Lower lobe of right lung (tissue), 2 donors: ENCODE measurements around the gene MAGI1. TPM values are rescaled to one million over a fixed set of nuclear protein-coding genes. Genes with fewer than 3 reads are reported as not detected.

ENCODE experiments used
- ATAC-seq, 2 donors: fragments of 200-7000 bp; cut with Tn5 transposase; one replicate each; pipeline ENCODE4 v1.9.1; 2020 to 2022; ENCODE audit warnings: mild to moderate bottlenecking in 2 of 2, moderate library complexity in 2 of 2
- DNase-seq: peaks from one replicate; pipeline ENCODE4 v3.0.0-alpha.2; 2020
- H3K27ac ChIP-seq: fragments of 200-600 bp; one replicate; pipeline ENCODE4 v1.8.0; 2022
- H3K27me3 ChIP-seq: fragments of 200-600 bp; one replicate; pipeline ENCODE4 v1.8.0; 2022; ENCODE audit warnings: low read depth
- H3K36me3 ChIP-seq: fragments of 200-600 bp; one replicate; pipeline ENCODE4 v1.8.0; 2022; ENCODE audit warnings: mild to moderate bottlenecking
- H3K4me1 ChIP-seq: fragments of 200-600 bp; one replicate; pipeline ENCODE4 v1.8.0; 2022
- H3K4me3 ChIP-seq: fragments of 200-600 bp; one replicate; pipeline ENCODE4 v1.8.0; 2022; ENCODE audit warnings: mild to moderate bottlenecking
- H3K9me3 ChIP-seq: fragments of 200-600 bp; one replicate; pipeline ENCODE4 v1.8.0; 2022
- CTCF ChIP-seq: fragments of 200-600 bp; IDR thresholded peaks from one replicate; pipeline ENCODE4 v1.8.0; 2022; ENCODE audit warnings: antibody characterized with exemption, mild to moderate bottlenecking
- intact Hi-C: fragments of 100-400 bp; cut with DNase I; formaldehyde crosslinking; loops from one replicate; pipeline ENCODE4 v1.11.0; 2022
- total RNA-seq: library from RNA; stranded (reverse); fragmentation: NEBNext Ultra II Directional; extraction: Animal tissue kit (Norgen Biotek cat#: 25700); gene quantifications from one replicate; pipeline ENCODE4 v1.2.1, GENCODE V29; 2021
- donor health status: DM: no; HTN: yes; CAD: no; lungs with severe emphysema.

The MAGI1 gene
- total RNA-seq, 1 donor from 2014 or later = 35.5 TPM

DNA sequence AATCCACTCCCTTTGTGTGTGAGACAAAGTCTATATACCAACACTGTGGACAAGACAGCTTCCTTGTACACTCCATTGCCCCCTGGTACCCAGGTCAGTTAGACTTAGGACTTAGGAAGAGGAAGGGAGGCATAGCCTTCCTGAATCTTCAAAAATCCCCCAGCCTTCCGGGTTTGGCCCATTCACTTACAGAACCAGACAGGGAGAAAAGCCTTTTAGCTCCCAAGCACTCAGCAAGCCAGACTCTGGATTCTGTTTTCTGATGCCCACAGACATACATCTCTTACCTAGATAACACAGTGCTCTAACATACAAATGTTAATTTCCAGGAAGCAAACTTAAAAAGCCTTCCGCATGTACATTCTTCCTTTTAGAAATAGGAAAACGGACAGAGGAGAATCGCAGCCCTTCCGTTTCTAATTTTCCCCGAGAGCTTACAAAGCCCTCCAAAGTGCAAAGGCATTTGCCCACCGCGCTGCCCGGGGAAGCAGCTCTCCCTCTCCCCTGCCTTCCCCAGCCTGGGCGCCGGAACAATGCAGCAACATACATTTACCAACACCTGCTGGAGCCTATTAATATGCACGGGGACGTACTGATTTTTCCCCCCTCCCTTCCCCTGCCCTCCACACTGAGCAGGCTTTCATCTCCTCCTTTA, 442.0 kb downstream of the MAGI1 start:
- intact Hi-C loops = no loop called here
- Histone ChIP-seq H3K4me3 (peak overlapping the region; percentile 15), H3K4me1 (peaks cover 19% of the 10 kb centered on the region), H3K27me3 (no peaks in the 10 kb centered on the region), H3K36me3 (no peaks in the 10 kb centered on the region), H3K27ac (no peak overlapping the region), H3K9me3 (no peaks in the 10 kb centered on the region)
- TF ChIP-seq CTCF = no peak
- ATAC-seq = no peak
- no peak for DNase-seq

DNA sequence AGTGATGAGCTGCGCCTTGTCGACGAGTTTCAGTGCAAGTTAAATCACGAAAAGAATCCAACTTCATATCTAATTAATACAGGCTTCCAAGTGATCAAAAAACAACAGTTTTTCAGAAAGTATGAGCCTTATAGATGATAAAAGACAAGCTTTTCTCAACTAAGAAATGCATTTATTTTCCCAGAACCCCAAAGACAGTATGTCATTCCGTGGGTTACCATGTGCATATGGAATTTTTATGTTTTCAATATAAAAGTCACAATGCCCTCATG, 442.8 kb downstream of the MAGI1 start:
- Histone ChIP-seq H3K4me1 (peaks cover 19% of the 10 kb centered on the region), H3K9me3 (no peaks in the 10 kb centered on the region), H3K27ac (no peak overlapping the region), H3K27me3 (no peaks in the 10 kb centered on the region), H3K36me3 (no peaks in the 10 kb centered on the region), H3K4me3 (no peak overlapping the region)
- intact Hi-C loops = no loop called here
- no peak for TF ChIP-seq CTCF
- DNase-seq = no peak
- ATAC-seq = no peak

GRCh38 chr3:65595222-65596028, 443.3 kb downstream of the MAGI1 start:
- no peak for ATAC-seq
- H3K9me3 ChIP-seq = no peaks in the 10 kb centered on the region
- H3K27me3 ChIP-seq = no peaks in the 10 kb centered on the region
- TF ChIP-seq CTCF = no peak
- no peak for DNase-seq
- no peaks in the 10 kb centered on the region for H3K36me3 ChIP-seq
- H3K27ac ChIP-seq = no peak overlapping the region
- intact Hi-C loops = no loop called here
- no peak overlapping the region for H3K4me3 ChIP-seq
- peaks cover 19% of the 10 kb centered on the region for H3K4me1 ChIP-seq

DNA sequence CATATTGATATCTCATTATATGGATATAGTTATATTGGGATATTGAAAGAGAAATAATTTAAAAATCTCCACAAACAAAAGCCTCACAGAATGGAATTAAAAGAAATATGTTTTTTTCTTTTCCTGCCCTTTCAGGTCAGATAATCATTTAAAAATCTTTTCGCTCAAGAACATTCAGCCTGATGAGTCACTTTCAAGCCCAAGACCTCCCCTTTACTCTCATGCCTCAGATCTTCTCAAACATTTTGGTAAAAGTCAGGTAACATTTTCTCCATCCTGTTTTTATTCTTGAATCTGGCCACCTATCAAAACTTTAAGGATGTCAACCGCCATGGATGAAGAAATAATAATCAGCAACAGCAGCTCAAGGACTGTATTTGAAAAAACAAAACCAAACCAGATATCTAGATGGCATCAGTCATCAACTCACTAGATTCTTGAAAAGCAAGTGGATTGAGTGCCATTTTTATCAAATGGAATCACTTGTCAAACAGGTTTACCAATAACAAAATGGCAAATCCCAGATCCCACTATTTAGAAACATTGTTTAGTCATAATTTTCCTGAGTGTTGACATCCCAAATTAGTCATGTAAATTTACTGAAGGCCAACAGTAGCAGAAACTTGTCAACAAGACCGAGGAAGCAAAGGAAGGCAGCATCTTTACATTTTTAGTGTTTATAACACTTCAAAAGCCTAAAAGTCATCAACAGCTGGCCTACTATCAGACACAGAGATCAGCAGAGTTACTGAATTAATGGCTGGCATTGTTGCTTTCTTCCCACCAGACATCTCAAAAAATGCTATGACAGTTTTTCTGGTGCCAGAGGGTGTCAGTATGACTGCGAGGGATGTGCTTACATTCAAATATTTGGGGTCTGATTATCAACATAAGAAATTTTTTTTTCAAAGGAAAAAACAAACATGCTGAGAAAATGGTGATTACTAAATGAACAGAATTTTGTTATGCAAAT, 444.7 kb downstream of the MAGI1 start:
- Histone ChIP-seq H3K36me3 (no peaks in the 10 kb centered on the region), H3K27ac (no peak overlapping the region), H3K4me3 (no peak overlapping the region), H3K4me1 (peaks cover 19% of the 10 kb centered on the region), H3K9me3 (no peaks in the 10 kb centered on the region), H3K27me3 (no peaks in the 10 kb centered on the region)
- TF ChIP-seq CTCF = no peak
- no peak for ATAC-seq
- DNase-seq = no peak
- intact Hi-C loops = no loop called here

DNA sequence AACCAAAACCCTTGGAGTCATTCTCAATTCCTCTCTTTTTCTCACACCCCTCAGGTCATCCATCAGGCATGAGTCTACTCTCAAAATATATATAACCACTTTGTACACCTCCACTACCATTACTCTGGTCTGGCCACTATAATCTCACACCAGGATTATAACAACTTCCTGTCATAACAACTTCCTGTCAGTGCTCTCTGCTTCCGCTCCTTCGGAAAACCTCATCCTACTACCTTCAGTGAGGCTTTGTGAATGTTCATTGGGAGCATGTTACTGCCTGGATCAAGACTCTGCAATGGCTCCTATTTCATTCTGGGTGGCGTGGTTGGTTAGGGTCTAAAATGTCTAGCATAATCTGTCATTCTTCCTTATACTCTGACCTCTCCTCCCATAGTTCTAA, 447.4 kb downstream of the MAGI1 start:
- no peak for TF ChIP-seq CTCF
- DNase-seq = no peak
- ATAC-seq = no peak
- intact Hi-C loops = no loop called here
- Histone ChIP-seq H3K27me3 (no peaks in the 10 kb centered on the region), H3K36me3 (no peaks in the 10 kb centered on the region), H3K27ac (no peak overlapping the region), H3K9me3 (no peaks in the 10 kb centered on the region), H3K4me3 (no peak overlapping the region), H3K4me1 (peaks cover 1% of the 10 kb centered on the region)
